Measurements from ENCODE around the gene ZNRD2.

The ZNRD2 gene

GRCh38 chr11:65569973-65570918, at the start of gene ZNRD2 (continued):
- TF ChIP-seq PRDM10 (tag by site-specific recombination; IDR thresholded peaks at IDR 0.05) (peak; percentile 93), ZNF621 (tag by site-specific recombination; IDR thresholded peaks at IDR 0.05) (no peak), PRDM6 (tag by site-specific recombination; IDR thresholded peaks at IDR 0.05) (no peak), ZNF223 (tag by site-specific recombination; IDR thresholded peaks at IDR 0.05) (no peak), ZNF518A (tag by site-specific recombination; conservative IDR thresholded peaks at IDR 0.05; ENCODE audit: low read depth) (peak; percentile 57; the same call in 1 of the 2 replicates), ZNF629 (tag by site-specific recombination; IDR thresholded peaks at IDR 0.05) (peak; percentile 98), ZNF324 (tag by site-specific recombination; IDR thresholded peaks at IDR 0.05) (0 out of 2 replicates have a peak, but pooled peaks have one; percentile 32), HOXA7 (CRISPR knock-in tag; IDR thresholded peaks at IDR 0.05; ENCODE audit: borderline replicate concordance) (no peak), ZNF549 (tag by site-specific recombination; IDR thresholded peaks at IDR 0.05) (no peak), RBAK (tag by site-specific recombination; IDR thresholded peaks at IDR 0.05) (no peak), ZNF776 (tag by site-specific recombination; IDR thresholded peaks at IDR 0.05; ENCODE audit: borderline replicate concordance) (no peak), ZSCAN16 (tag by site-specific recombination; IDR thresholded peaks at IDR 0.05) (no peak), ZNF571 (tag by site-specific recombination; IDR thresholded peaks at IDR 0.05) (no peak), ZNF707 (tag by site-specific recombination; IDR thresholded peaks at IDR 0.05) (no peak), BCL11B (tag by site-specific recombination; IDR thresholded peaks at IDR 0.05; ENCODE audit: low read depth) (no peak; the same call in 1 of the 2 replicates), ZNF23 (tag by site-specific recombination; IDR thresholded peaks at IDR 0.05; ENCODE audit: borderline replicate concordance) (no peak), ZNF404 (tag by site-specific recombination; IDR thresholded peaks at IDR 0.05) (no peak), PRDM2 (tag by site-specific recombination; IDR thresholded peaks at IDR 0.05; ENCODE audit: borderline replicate concordance) (no peak), ZNF48 (tag by site-specific recombination; IDR thresholded peaks at IDR 0.05) (no peak), ZNF24 (tag by site-specific recombination; IDR thresholded peaks at IDR 0.05) (peak; percentile 41; the same call in 1 of the 2 replicates), ZNF138 (tag by site-specific recombination; IDR thresholded peaks at IDR 0.05; ENCODE audit: borderline replicate concordance) (no peak), GLI2 (tag by site-specific recombination; IDR thresholded peaks at IDR 0.05; ENCODE audit: borderline replicate concordance, low read depth) (no peak)
